NCI-H2196 (cell line): ENCODE measurements around the gene CEP192.

Experiments
- DNase-seq: peaks from one replicate; lab custom pipeline; 2025; ENCODE audit not compliant: unreplicated experiment; lab: John Stamatoyannopoulos, UW

The CEP192 gene

GRCh38 chr18:13139885-13140450, 148.8 kb downstream of the CEP192 start:
- DNase-seq = no peak

GRCh38 chr18:13141209-13141608, 150.0 kb downstream of the CEP192 start:
- DNase-seq = no peak

GRCh38 chr18:13145636-13146190, 154.6 kb downstream of the CEP192 start:
- DNase-seq = no peak

GRCh38 chr18:13147130-13147529, 156.0 kb downstream of the CEP192 start:
- DNase-seq = peak; percentile 32

- DNase-seq = no peak
These were observed 160.5 kb downstream of the CEP192 start for GRCh38 chr18:13151656-13152055.

GRCh38 chr18:13158428-13158827, 167.3 kb downstream of the CEP192 start:
- no peak for DNase-seq

GRCh38 chr18:13159579-13159978, 168.4 kb downstream of the CEP192 start:
- peak; percentile 80 for DNase-seq

GRCh38 chr18:13161276-13161899, 170.2 kb downstream of the CEP192 start:
- DNase-seq = no peak

- DNase-seq = no peak
These were observed 172.2 kb downstream of the CEP192 start for GRCh38 chr18:13163167-13163927.

GRCh38 chr18:13164406-13164805, 173.2 kb downstream of the CEP192 start:
- DNase-seq = no peak

GRCh38 chr18:13165636-13166423, 174.7 kb downstream of the CEP192 start:
- peak; percentile 50 for DNase-seq

- no peak for DNase-seq
These were observed 182.5 kb downstream of the CEP192 start for GRCh38 chr18:13173578-13174145.
